Measurements from ENCODE around the gene RIPOR2.

The RIPOR2 gene

DNA sequence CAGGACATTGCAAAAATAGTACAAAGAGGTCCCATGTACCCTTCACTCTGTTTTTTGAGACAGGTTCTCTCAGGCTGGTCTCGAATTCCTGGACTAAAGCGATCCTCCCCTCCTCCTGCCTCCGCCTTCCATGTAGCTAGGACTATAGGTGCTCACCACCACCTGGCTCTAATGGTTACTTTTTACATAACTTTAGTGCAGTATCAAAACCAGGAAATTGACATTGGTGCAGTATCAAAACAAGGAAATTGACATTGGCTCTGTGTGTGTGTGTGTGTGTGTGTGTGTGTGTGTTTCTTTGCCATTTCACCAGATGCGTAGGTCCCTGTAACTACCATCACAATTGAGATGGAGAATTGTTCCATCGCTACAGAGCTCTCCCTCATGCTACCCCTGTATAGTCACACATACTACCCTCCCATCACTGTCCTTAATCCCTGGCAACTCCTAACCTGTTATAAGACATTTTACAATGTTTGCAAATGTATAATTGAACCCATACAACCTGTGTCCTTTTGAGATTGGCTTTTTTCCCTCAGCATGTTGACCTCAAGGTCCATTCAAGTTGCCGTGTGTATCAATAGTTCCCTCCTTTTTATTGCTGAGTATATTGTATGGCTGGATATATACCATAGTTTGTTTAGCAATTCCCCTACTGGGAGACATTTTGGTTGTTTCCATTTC is 28.3 kb upstream of the RIPOR2 start:
- TF ChIP-seq, protein P1, sequence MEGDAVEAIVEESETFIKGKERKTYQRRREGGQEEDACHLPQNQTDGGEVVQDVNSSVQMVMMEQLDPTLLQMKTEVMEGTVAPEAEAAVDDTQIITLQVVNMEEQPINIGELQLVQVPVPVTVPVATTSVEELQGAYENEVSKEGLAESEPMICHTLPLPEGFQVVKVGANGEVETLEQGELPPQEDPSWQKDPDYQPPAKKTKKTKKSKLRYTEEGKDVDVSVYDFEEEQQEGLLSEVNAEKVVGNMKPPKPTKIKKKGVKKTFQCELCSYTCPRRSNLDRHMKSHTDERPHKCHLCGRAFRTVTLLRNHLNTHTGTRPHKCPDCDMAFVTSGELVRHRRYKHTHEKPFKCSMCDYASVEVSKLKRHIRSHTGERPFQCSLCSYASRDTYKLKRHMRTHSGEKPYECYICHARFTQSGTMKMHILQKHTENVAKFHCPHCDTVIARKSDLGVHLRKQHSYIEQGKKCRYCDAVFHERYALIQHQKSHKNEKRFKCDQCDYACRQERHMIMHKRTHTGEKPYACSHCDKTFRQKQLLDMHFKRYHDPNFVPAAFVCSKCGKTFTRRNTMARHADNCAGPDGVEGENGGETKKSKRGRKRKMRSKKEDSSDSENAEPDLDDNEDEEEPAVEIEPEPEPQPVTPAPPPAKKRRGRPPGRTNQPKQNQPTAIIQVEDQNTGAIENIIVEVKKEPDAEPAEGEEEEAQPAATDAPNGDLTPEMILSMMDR (IDR thresholded peaks at IDR 0.05; ENCODE audit: low read depth, low read length) = no peak
- H3K4me3 ChIP-seq (ENCODE audit: low read depth, low read length) = no peak overlapping the region

DNA sequence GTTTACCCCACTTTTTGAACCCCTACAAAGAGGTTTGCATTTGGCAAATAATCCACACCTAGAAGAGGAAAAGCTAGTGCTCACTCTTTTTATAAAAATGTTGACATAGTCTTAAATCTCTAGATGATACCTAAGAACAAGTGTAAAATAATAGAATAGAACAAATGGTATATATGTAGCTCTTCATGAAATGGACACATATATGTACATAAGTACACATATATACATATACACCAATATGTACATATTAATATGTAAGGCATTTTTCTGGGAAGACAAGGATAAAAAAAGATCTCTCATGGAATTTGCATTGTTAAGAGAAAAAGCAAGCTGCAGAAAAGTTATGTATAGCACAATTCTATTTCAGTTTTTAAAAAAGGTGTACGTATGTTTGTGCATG is 27.6 kb upstream of the RIPOR2 start:
- TF ChIP-seq, protein P1 (IDR thresholded peaks at IDR 0.05; ENCODE audit: low read depth, low read length) = no peak
- H3K4me3 ChIP-seq (ENCODE audit: low read depth, low read length) = no peak overlapping the region

DNA sequence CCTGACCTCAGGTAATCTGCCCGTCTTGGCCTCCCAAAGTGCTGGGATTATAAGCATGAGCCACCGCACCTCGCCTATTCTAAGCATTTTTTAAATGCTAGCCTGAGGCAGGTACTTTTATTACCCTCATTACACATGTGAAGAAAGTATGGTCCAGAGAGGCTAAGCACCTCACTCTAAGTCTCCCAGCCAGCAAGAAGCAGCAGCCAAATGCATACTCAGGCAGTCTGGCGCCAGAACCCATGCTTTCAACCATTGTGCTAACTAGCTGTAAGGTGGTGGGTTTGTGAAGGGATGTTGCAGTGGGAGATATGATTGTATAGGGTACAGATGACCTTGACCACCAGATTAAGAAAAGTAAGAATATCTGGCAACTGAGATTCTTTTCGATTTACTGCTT is 26.1 kb upstream of the RIPOR2 start:
- TF ChIP-seq, protein P1 (IDR thresholded peaks at IDR 0.05; ENCODE audit: low read depth, low read length) = no peak
- H3K4me3 ChIP-seq (ENCODE audit: low read depth, low read length) = no peak overlapping the region

DNA sequence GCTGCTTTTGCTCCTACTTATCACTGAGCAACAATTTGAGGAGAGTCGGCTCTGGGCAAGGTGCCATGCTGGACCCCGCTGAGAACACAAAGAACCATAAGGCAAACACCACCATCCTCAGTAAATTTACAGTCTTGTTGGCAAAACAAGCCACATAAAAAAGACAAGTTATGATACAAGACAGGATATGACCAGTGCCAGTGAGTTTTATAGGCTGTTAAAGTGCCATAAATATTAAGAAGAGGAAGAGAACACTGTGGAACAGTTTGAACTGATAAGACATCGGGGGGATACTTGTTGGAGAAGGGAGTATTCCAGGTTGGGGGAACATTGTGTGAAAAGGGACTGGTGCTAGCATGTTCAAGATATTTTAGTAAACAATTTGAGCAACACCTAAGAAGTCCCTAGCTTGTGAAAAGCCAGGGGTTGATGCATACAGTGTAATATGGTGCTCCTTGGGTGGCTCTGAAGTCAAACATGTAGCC is 25.3 kb upstream of the RIPOR2 start:
- no peak overlapping the region for H3K4me3 ChIP-seq (ENCODE audit: low read depth, low read length)
- TF ChIP-seq, protein P1 (IDR thresholded peaks at IDR 0.05; ENCODE audit: low read depth, low read length) = no peak

DNA sequence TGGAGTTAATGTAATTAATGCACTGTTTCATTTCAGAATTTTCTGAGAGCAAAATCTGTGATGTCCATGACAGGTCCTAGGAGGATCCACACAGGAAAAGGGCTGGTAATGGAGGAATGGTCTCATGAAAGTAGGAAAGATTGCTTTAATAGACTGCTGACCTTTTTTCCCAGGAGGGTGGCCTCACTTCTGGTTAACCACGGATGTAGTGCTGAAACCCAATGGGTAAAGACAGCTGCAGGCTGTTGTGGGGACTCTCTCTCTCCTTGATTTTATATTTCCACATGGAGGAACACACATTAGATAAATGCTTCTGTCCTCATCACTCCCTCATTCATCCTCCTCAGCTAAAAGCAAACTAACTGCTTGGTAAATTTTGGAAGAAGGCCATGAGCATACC is 23.6 kb upstream of the RIPOR2 start:
- no peak overlapping the region for H3K4me3 ChIP-seq (ENCODE audit: low read depth, low read length)
- TF ChIP-seq, protein P1 (IDR thresholded peaks at IDR 0.05; ENCODE audit: low read depth, low read length) = no peak

DNA sequence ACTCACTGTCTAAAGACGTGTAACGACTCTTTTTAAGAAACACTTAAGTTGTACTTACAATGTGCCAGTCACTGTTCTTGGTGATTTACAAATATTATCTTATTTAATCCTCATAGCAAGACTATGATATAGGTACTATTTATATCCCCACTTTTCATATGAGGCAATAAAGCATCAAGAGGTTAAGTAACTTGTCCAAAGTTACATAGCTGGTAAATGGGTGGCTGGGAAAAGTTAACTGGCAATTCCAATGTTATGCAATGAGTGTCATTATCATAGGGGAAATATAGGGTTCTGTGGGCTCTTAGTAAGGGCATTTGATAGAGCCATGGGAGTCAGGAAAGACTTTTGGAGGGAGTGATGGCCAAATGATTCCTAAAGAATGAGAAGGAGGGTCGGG is 21.4 kb upstream of the RIPOR2 start:
- TF ChIP-seq, protein P1 (IDR thresholded peaks at IDR 0.05; ENCODE audit: low read depth, low read length) = no peak
- no peak overlapping the region for H3K4me3 ChIP-seq (ENCODE audit: low read depth, low read length)

DNA sequence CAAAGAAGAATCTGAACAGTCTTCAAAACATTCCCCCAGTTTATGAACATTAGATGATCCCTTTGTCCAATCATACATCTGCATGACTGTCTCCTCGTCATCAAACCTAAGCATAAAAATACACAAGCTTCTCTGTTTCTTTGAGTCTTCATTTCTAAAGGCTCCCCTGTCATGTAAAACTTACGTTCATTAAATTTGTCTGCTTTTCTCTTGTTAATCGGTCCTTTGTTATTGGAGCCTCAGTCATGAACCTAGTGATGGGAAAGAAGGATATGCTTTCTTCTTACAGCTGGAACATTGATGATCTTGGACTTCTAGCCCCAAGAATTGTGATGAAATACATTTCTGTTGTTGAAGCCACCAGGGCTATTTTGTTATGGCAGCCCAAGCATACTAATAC is 18.0 kb upstream of the RIPOR2 start:
- TF ChIP-seq, protein P1 (IDR thresholded peaks at IDR 0.05; ENCODE audit: low read depth, low read length) = no peak
- no peak overlapping the region for H3K4me3 ChIP-seq (ENCODE audit: low read depth, low read length)

Data from WI38 (cell line).